GM10266 (cell line): ENCODE results near the gene CLEC16A.

ENCODE experiments used
- DNase-seq: peaks from one replicate; pipeline ENCODE4 v3.0.0; 2012; ENCODE audit errors: extremely low spot score
- TF ChIP-seq, protein P1 (sequence below): IDR thresholded peaks from 2 replicates; pipeline ENCODE4 v1.5.1; 2012; ENCODE audit warnings: mild to moderate bottlenecking, low read depth; ENCODE audit not compliant: control insufficient read depth, insufficient read depth; ENCODE audit errors: missing control alignments

Gene CLEC16A

GRCh38 chr16:11108466-11108805, 164.1 kb downstream of the CLEC16A start:
- TF ChIP-seq, protein P1, sequence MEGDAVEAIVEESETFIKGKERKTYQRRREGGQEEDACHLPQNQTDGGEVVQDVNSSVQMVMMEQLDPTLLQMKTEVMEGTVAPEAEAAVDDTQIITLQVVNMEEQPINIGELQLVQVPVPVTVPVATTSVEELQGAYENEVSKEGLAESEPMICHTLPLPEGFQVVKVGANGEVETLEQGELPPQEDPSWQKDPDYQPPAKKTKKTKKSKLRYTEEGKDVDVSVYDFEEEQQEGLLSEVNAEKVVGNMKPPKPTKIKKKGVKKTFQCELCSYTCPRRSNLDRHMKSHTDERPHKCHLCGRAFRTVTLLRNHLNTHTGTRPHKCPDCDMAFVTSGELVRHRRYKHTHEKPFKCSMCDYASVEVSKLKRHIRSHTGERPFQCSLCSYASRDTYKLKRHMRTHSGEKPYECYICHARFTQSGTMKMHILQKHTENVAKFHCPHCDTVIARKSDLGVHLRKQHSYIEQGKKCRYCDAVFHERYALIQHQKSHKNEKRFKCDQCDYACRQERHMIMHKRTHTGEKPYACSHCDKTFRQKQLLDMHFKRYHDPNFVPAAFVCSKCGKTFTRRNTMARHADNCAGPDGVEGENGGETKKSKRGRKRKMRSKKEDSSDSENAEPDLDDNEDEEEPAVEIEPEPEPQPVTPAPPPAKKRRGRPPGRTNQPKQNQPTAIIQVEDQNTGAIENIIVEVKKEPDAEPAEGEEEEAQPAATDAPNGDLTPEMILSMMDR = no peak
- DNase-seq = no peak

- no peak for DNase-seq
- TF ChIP-seq, protein P1 = no peak
Observed at GRCh38 chr16:11109566-11109965, 165.2 kb downstream of the CLEC16A start.

DNA sequence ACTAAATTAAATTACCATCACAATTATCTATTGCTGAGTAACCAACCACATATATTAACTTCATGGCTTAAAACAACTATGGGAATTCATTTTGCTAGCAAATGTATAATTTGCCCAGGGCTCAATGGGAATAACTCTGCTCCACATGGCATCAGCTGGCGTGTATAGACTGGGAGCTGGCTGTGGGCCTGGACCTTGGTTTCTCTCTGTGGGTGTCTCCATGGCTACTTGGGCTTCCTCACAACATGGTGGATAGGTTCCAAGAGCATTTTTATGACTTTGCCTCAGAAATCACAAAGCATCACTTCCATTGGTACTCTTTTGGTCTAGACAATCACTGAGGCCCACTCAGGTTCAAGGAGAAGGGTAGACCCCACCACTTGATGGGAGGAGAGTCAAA, 166.8 kb downstream of the CLEC16A start:
- DNase-seq = no peak
- TF ChIP-seq, protein P1 = no peak

DNA sequence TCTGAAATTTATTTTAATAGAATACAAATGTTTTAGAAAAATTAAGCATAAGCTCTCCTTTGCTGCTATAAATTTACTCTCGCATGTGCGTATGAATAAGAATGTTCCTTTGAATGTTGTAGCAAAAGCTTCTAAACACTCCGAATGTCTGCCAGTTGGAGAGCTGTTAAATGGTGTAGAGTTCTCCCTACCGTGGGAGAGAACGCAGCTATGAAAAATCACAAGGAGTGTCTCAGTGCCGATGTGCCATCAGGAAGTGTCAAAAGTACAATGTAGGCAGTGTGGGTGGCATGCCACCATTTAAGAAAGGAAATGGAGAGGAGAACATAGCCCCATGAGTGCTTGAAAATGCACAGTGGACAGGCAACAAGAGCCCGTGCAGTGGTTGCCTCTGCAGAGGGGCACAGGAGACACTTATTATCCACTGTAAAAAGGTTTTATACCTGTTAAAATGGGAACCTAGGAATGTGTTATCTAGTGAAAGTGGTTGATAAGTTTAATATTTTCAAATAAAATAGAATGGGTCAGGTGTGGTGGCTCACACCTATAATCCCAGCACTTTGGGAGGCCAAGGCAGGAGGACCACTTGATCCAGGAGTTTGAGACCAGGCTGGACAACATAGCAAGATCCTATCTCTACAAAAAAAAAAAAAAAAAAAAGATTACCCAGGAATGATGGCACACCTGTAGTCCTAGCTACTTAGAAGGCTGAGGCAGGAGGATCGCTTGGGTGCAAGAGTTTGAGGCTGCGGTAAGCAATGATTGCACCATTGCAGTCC, 167.7 kb downstream of the CLEC16A start:
- DNase-seq = no peak
- TF ChIP-seq, protein P1 = no peak

DNA sequence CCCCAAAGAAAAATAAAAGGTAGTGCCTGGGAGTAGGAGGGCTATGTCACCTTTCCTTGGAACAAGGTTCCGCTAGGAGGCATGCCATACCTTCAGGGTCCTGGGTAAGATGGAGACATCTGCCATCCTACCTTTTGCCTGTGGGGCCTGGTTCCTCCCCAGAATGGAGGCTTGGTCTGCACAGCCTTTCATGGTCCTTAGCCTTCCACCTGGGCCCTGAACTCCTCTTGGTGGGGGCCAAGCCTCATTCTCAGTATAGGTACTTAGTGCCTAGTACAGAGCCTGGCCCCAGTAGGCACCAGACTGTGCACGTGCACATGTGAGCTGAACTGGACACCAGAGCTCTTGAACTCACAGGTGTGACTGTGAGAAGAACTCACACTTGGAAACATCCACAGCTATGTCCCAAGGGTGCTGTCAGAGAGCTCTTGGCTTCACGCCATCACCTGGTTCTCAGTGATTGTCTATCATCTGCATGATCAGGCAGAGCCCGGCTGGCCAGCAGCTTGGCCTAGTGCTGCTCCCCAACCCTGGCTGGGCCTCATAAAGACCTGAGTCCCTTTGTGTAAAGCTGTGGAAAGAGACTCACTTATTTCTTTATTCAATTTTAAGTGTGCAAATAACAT, 168.5 kb downstream of the CLEC16A start:
- TF ChIP-seq, protein P1 = no peak
- no peak for DNase-seq

DNA sequence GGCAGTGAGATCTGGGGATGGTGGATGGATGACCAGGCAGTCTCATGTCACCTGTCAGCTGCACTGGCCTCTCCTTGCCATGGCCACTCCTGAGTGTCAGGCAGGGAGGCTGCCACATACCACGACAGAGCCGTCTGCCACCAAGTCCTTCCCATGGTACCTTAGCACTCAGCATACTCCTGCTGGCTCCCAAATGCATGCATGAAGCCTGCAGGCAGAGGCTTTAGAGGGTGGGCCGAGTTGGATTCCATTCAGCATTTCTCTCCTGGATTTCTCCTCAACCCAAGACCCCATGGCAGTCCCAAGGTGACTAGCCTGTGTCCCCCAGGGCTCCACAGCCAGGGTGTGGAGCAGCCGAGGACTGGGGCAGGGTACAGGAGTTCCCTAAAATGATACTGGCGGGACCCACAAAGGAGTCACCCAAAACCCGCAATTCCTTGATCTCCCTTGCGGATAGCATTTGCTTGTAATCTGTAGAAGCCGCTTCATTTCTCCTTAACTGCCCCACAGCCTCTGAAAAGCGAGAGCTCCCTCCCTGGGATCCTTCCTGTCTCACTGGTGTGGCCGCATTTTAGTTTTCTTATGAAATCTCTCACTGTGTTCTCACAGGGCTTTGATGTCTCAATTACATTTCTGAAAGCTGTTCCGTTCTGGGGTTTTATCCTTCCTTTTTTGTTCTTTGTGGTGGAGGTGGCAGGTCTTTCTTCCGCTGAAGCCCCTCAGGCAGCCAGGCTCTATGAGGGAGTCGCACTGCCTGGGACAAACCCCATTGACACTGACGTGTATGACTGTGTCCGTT, 170.2 kb downstream of the CLEC16A start:
- DNase-seq = no peak
- TF ChIP-seq, protein P1 = no peak
